GM18499 (cell line): ENCODE data around the gene PSD.

Source experiments
- ATAC-seq: cut with Tn5 transposase; IDR thresholded peaks from one replicate; pipeline ENCODE4 v1.9.1; 2021; ENCODE audit warnings: moderate number of reproducible peaks; ENCODE audit not compliant: insufficient read depth, unreplicated experiment

PSD gene

GRCh38 chr10:102421757-102422512 lies 3.4 kb upstream of the PSD start:
- no peak for ATAC-seq

GRCh38 chr10:102421507-102421756 lies 2.8 kb upstream of the PSD start:
- ATAC-seq: no peak

- ATAC-seq: peak; percentile 37
These were observed 2.3 kb upstream of the PSD start, which contains the start of gene FBXL15 for GRCh38 chr10:102420714-102421506. Gene FBXL15 (plus strand): TSS chr10:102420836. CDS start chr10:102421130, 294 bp downstream.

- no peak for ATAC-seq
These were observed 1.7 kb upstream of the PSD start for GRCh38 chr10:102420181-102420713.

- no peak for ATAC-seq
These were observed 940 bp upstream of the PSD start for GRCh38 chr10:102419269-102420180.

GRCh38 chr10:102416695-102417094 lies 1.9 kb downstream of the PSD start:
- ATAC-seq: no peak

GRCh38 chr10:102416283-102416682 lies 2.3 kb downstream of the PSD start:
- no peak for ATAC-seq

- no peak for ATAC-seq
These were observed 3.8 kb downstream of the PSD start for GRCh38 chr10:102414749-102415148.

GRCh38 chr10:102413806-102414561 lies 4.6 kb downstream of the PSD start:
- ATAC-seq: no peak

- no peak for ATAC-seq
These were observed 5.4 kb downstream of the PSD start for GRCh38 chr10:102413053-102413705.

- no peak for ATAC-seq
These were observed 6.3 kb downstream of the PSD start for GRCh38 chr10:102412293-102412692.

GRCh38 chr10:102411341-102412255 lies 7.0 kb downstream of the PSD start:
- ATAC-seq: no peak

- no peak for ATAC-seq
These were observed 8.0 kb downstream of the PSD start for GRCh38 chr10:102410429-102411073.

- no peak for ATAC-seq
These were observed 8.8 kb downstream of the PSD start for GRCh38 chr10:102409604-102410428.

- no peak for ATAC-seq
These were observed 9.6 kb downstream of the PSD start for GRCh38 chr10:102408728-102409603.

GRCh38 chr10:102408131-102408727 lies 10.4 kb downstream of the PSD start:
- no peak for ATAC-seq
